Glutamatergic neuron (in vitro differentiated cells): Measurements from ENCODE around the gene TRPM2. TPM values are rescaled to one million over a fixed set of nuclear protein-coding genes. Genes with fewer than 3 reads are reported as not detected.

Experiments used
- DNase-seq: peaks from one replicate; pipeline ENCODE4 v3.0.0; 2022
- H3K27ac Mint-ChIP-seq: one replicate; pipeline ENCODE4 v1.8.0; 2020; ENCODE audit warnings: mild to moderate bottlenecking, mixed read lengths, inconsistent platforms; ENCODE audit not compliant: unreplicated experiment
- H3K27me3 Mint-ChIP-seq: one replicate; pipeline ENCODE4 v1.8.0; 2020; ENCODE audit warnings: mild to moderate bottlenecking, moderate library complexity, mixed read lengths, inconsistent platforms; ENCODE audit not compliant: unreplicated experiment
- H3K36me3 Mint-ChIP-seq: one replicate; pipeline ENCODE4 v1.8.0; 2020; ENCODE audit warnings: mild to moderate bottlenecking, mixed read lengths, inconsistent platforms; ENCODE audit not compliant: unreplicated experiment
- H3K4me1 Mint-ChIP-seq: one replicate; pipeline ENCODE4 v1.8.0; 2020; ENCODE audit warnings: mild to moderate bottlenecking, low read depth, mixed read lengths, inconsistent platforms; ENCODE audit not compliant: unreplicated experiment
- H3K4me3 Mint-ChIP-seq: one replicate; pipeline ENCODE4 v1.8.0; 2020; ENCODE audit warnings: mild to moderate bottlenecking, mixed read lengths, inconsistent platforms; ENCODE audit not compliant: unreplicated experiment
- H3K9me3 Mint-ChIP-seq: one replicate; pipeline ENCODE4 v1.8.0; 2020; ENCODE audit warnings: mild to moderate bottlenecking, moderate library complexity, mixed read lengths, inconsistent platforms; ENCODE audit not compliant: unreplicated experiment
- long read RNA-seq: library from polyadenylated mRNA; unstranded; transcript quantifications from one replicate; pipeline ENCODE4 v2.0.0, GENCODE V29; 2020; ENCODE audit not compliant: unreplicated experiment
- total RNA-seq: library from RNA; stranded (reverse); fragmentation: NEBNext Ultra II Directional; extraction: Animal tissue kit (Norgen Biotek cat#: 25700); gene quantifications from one replicate; pipeline ENCODE4 v1.2.1, GENCODE V29; 2021; ENCODE audit not compliant: unreplicated experiment
- TF ChIP-seq, protein P1 (sequence below): fragments of 200-600 bp; sonication (generic); IDR thresholded peaks from one replicate; pipeline ENCODE4 v1.5.0; 2021; ENCODE audit not compliant: partially characterized antibody, unreplicated experiment

TRPM2 gene
- total RNA-seq: not detected
- long read RNA-seq: 0 reads

DNA sequence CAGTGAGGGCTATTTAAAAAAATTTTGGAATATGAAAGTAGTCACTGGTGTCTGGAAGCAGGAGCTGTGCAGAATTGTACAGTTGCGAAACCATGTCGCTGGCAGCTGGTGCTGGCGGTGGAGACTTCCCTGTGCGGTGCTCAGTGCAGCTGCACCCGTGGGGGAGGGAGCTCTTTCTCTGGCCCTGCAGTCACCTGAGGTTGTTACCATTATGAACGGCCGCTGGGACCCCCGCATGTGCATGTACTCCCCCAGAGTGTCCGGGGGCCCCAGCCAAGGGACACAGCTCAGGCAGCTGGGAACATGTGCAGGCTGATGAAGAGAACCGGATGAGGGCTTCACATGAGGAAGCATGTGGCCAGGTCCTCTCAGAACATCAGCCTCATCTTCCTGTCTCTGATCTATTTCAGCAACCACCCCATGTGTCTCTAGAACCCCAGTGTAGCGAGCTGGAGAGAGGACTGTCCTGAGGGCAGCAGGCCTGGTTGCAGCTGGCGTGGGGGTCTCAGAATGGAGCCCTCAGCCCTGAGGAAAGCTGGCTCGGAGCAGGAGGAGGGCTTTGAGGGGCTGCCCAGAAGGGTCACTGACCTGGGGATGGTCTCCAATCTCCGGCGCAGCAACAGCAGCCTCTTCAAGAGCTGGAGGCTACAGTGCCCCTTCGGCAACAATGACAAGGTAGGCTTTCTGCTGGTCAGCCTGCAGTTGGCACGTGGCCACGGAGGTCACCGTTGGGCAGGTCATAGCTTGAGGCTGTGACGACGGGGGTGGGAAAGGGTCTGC, at the start of gene TRPM2:
TSS of gene TRPM2 (plus strand) at position 431 of the 780 bp plus-strand sequence. CDS start at position 511, 80 bp downstream.
- Mint-ChIP-seq H3K27ac (no peak within 1 kb of the TSS), H3K9me3 (peaks cover 8% of the 10 kb centered on the region), H3K4me3 (no peak within 1 kb of the TSS), H3K4me1 (peaks cover 2% of the 10 kb centered on the region), H3K36me3 (peaks cover under 1% of the 10 kb centered on the region), H3K27me3 (peaks cover 9% of the 10 kb centered on the region)
- TF ChIP-seq, protein P1, sequence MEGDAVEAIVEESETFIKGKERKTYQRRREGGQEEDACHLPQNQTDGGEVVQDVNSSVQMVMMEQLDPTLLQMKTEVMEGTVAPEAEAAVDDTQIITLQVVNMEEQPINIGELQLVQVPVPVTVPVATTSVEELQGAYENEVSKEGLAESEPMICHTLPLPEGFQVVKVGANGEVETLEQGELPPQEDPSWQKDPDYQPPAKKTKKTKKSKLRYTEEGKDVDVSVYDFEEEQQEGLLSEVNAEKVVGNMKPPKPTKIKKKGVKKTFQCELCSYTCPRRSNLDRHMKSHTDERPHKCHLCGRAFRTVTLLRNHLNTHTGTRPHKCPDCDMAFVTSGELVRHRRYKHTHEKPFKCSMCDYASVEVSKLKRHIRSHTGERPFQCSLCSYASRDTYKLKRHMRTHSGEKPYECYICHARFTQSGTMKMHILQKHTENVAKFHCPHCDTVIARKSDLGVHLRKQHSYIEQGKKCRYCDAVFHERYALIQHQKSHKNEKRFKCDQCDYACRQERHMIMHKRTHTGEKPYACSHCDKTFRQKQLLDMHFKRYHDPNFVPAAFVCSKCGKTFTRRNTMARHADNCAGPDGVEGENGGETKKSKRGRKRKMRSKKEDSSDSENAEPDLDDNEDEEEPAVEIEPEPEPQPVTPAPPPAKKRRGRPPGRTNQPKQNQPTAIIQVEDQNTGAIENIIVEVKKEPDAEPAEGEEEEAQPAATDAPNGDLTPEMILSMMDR: no peak
- DNase-seq: no peak

GRCh38 chr21:44304011-44304616, 49.3 kb upstream of the TRPM2 start:
- peaks cover 9% of the 10 kb centered on the region for H3K27me3 Mint-ChIP-seq
- H3K36me3 Mint-ChIP-seq: no peaks in the 10 kb centered on the region
- no peak for DNase-seq
- H3K27ac Mint-ChIP-seq: no peak overlapping the region
- TF ChIP-seq, protein P1: no peak
- H3K9me3 Mint-ChIP-seq: no peaks in the 10 kb centered on the region
- H3K4me1 Mint-ChIP-seq: peaks cover 15% of the 10 kb centered on the region
- H3K4me3 Mint-ChIP-seq: no peak overlapping the region

DNA sequence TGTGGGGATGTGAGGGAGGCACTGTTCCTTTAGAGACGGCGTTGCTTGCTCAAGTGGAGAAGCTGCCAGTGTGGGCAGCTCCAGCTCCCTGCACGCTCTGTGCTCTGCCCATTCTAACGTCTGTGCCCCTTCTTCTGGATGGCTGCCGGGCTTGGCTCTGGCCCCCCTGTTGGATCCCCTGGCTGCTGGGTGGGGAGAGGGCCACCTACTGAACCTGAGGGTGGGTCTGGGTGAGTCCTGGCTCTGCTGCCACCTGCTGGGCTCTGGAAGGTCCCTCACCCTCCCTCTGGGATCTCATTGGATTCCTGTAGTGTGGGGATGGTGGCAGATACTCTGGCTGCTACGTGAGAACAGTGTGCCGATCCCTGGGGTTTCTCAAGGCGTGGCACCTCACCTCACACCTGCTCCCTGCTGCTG, 48.5 kb upstream of the TRPM2 start:
- Mint-ChIP-seq H3K4me1 (peaks cover 15% of the 10 kb centered on the region), H3K27ac (no peak overlapping the region), H3K9me3 (no peaks in the 10 kb centered on the region), H3K36me3 (no peaks in the 10 kb centered on the region), H3K27me3 (peaks cover 6% of the 10 kb centered on the region), H3K4me3 (no peak overlapping the region)
- DNase-seq: peak; percentile 72
- TF ChIP-seq, protein P1: peak; percentile 63

GRCh38 chr21:44305691-44306090, 47.7 kb upstream of the TRPM2 start:
- no peaks in the 10 kb centered on the region for H3K9me3 Mint-ChIP-seq
- H3K4me1 Mint-ChIP-seq: peaks cover 15% of the 10 kb centered on the region
- peaks cover 6% of the 10 kb centered on the region for H3K27me3 Mint-ChIP-seq
- no peak overlapping the region for H3K27ac Mint-ChIP-seq
- TF ChIP-seq, protein P1: no peak
- no peaks in the 10 kb centered on the region for H3K36me3 Mint-ChIP-seq
- H3K4me3 Mint-ChIP-seq: no peak overlapping the region
- DNase-seq: no peak
